Heart left ventricle (tissue), 13 donors: ENCODE measurements around the gene SOCS6.

Experiments used
- CTCF ChIP-seq, 12 donors: fragments of 200-600 bp; sonication (generic) in 4 of 12; IDR thresholded peaks; one replicate each; pipeline versions ENCODE4 v1.5.0 to v1.8.0; 2018 to 2022; ENCODE audit warnings: antibody characterized with exemption in 12 of 12, mild to moderate bottlenecking in 5 of 12
- POLR2A ChIP-seq, 2 donors: fragments of 450-650 bp; IDR thresholded peaks; one replicate each; pipeline ENCODE4 v1.6.1; 2017; ENCODE audit warnings: antibody characterized with exemption in 2 of 2, mild to moderate bottlenecking in 2 of 2, moderate library complexity in 2 of 2
- donor health status: ischemic (EF 13 %, LVEDD 7.1; RV severe dilation, severe dysfunction).
- donor health status: DM: no; HTN: yes; CAD: no.
- donor health status: DM: no; HTN: no; CAD: no.
- donor health status: ischemic (EF 25% LVEDD 6.9; RV normal size, moderate dysfunction).
- donor health status: ischemic (EF 25% LVEDD 5.7; RV mildly dilated, moderate dysfunction).
- donor health status: ischemic (EF 35%, LVEDD 5.7; RV mildly dilated, moderate dysfunction).
- donor health status: nonischemic (EF 11% LVEDD 7.7; RV severe dilation, severe dysfunction).
- donor health status: DM: yes; HTN: yes; CAD: no.
- donor health status: PGD.
- donor health status: ischemic (EF 29% LVEDD 5.4; RV normal size, mild dysfunction).
- donor health status: nonischemic (EF 23%, LVEDD 6.1; RV moderate dilation, normal function).

DNA sequence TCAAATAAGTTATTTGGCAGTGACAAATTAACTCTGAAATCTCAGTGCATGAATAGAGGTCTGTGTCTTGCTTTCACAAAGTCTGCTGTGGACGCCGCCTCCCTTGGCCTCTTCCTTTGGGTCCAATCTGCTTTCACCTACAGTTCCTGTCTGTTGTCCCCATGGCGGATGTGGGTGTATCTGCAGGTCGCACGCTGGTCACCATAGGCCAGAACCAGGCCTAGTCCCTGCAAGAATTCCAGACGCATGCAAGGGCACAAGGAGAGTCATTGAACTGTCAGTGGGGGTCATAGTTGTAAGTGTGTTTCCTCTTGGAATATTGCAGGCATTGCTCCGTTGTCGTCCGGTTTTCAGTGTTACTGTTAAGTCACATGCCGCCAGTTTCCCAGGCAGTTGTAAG lies 7.4 kb downstream of the SOCS6 start:
- no peak for TF ChIP-seq CTCF (IDR thresholded peaks at IDR 0.05)
- no peak for TF ChIP-seq POLR2A (IDR thresholded peaks at IDR 0.05)
